HCT116 (cell line): ENCODE results near the gene INTS2. TPM values are rescaled to one million over a fixed set of nuclear protein-coding genes. Genes with fewer than 3 reads are reported as not detected.
A peak's percentile ranks its signal among the peaks of the same experiment; 100 is the strongest.

Experiments
- ATAC-seq: fragments of 200-7000 bp; cut with Tn5 transposase; 2 replicates; pipeline ENCODE4 v1.9.1; 2020; ENCODE audit warnings: mild to moderate bottlenecking, moderate library complexity
- BruUV-seq: library from RNA; stranded (reverse); fragments of 400-500 nt; replicated peaks from 2 replicates; lab custom pipeline; 2021; lab: Mats Ljungman, UMichigan
- CTCF ChIA-PET: fragments of 300-600 bp; sonication (Branson Sonifier 250); formaldehyde crosslinking; loops from one replicate; lab custom pipeline; 2021; ENCODE audit warnings: antibody characterized with exemption; lab: Charles Lee
- POLR2A ChIA-PET: fragments of 300-600, 350-600 bp; sonication (Branson Sonifier 250); formaldehyde crosslinking; loops from one replicate; lab custom pipeline; 2021; ENCODE audit warnings: antibody characterized with exemption; lab: Charles Lee
- RAD21 ChIA-PET, 2 experiments: fragments of 300-600 bp; sonication (Branson Sonifier 250); formaldehyde crosslinking; loops; one replicate each; lab custom pipeline; 2023; ENCODE audit warnings: low total read pairs in 2 of 2; ENCODE audit not compliant: uncharacterized antibody in 2 of 2, unreplicated experiment in 2 of 2, low non-redundant PET in 1 of 2; lab: Charles Lee
- DNase-seq: peaks from one replicate; pipeline ENCODE4 v3.0.0-alpha.2; 2010; ENCODE audit warnings: low read depth, low spot score
- H2AFZ ChIP-seq: fragments of 200-600 bp; shearing (Covaris generic), sonication (generic); 2 replicates; pipeline ENCODE4 v1.6.1; 2017; ENCODE audit warnings: low read depth, mixed run types, mixed read lengths, antibody characterized with exemption, low read length; ENCODE audit not compliant: poor library complexity, severe bottlenecking
- H3K27ac ChIP-seq: 2 replicates; pipeline ENCODE4 v1.5.1; 2012; ENCODE audit warnings: low read depth, low read length
- H3K27me3 ChIP-seq: fragments of 200-600 bp; sonication (generic); 2 replicates; pipeline ENCODE4 v1.6.1; 2016; ENCODE audit warnings: mixed run types, low read length, mixed read lengths; ENCODE audit not compliant: insufficient read depth
- H3K36me3 ChIP-seq, 2 experiments: fragments of 200-500 bp in 1 of 2; fragments of 200-600 bp in 1 of 2; sonication (Bioruptor generic) in 1 of 2; sonication (generic) in 1 of 2; 2 replicates each; pipeline versions ENCODE4 v1.5.1 to v1.6.1; 2014 to 2016; ENCODE audit warnings: low read length in 2 of 2, inconsistent platforms in 1 of 2, mixed read lengths in 1 of 2, mixed run types in 1 of 2; ENCODE audit not compliant: insufficient read depth in 2 of 2, control insufficient read depth in 1 of 2
- H3K4me1 ChIP-seq, 2 experiments: fragments of 200-600 bp in 1 of 2; sonication (generic) in 1 of 2; 2 replicates each; pipeline versions ENCODE4 v1.5.1 to v1.6.1; 2012 to 2017; ENCODE audit warnings: low read length in 2 of 2, inconsistent platforms in 1 of 2, mild to moderate bottlenecking in 1 of 2, mixed read lengths in 1 of 2, mixed run types in 1 of 2, moderate library complexity in 1 of 2; ENCODE audit not compliant: insufficient read depth in 2 of 2, control insufficient read depth in 1 of 2
- H3K4me2 ChIP-seq: fragments of 200-600 bp; sonication (generic); 2 replicates; pipeline ENCODE4 v1.6.1; 2017; ENCODE audit warnings: mixed run types, low read length, mixed read lengths
- H3K4me3 ChIP-seq, 2 experiments: fragments of 200-600 bp in 1 of 2; sonication (generic) in 1 of 2; replicated peaks in 1 of 2; 2 replicates each; pipeline ENCODE4 v1.5.1; 2011 to 2016; ENCODE audit warnings: low read length in 2 of 2, control low read depth in 1 of 2, low read depth in 1 of 2, mild to moderate bottlenecking in 1 of 2, mixed read lengths in 1 of 2, mixed run types in 1 of 2
- H3K79me2 ChIP-seq: fragments of 200-600 bp; sonication (generic); 2 replicates; pipeline ENCODE4 v1.6.1; 2017; ENCODE audit warnings: mild to moderate bottlenecking, mixed run types, low read length, moderate library complexity, mixed read lengths; ENCODE audit not compliant: insufficient read depth
- H3K9ac ChIP-seq: fragments of 200-600 bp; sonication (generic); 2 replicates; pipeline ENCODE4 v1.6.1; 2016; ENCODE audit warnings: low read length, mixed read lengths
- H3K9me2 ChIP-seq: fragments of 200-600 bp; sonication (generic), shearing (Covaris generic); 2 replicates; pipeline ENCODE4 v1.6.1; 2017; ENCODE audit warnings: mixed run types, mild to moderate bottlenecking, moderate library complexity; ENCODE audit not compliant: insufficient read depth
- H3K9me3 ChIP-seq, 2 experiments: fragments of 200-500 bp in 1 of 2; fragments of 200-600 bp in 1 of 2; sonication (Bioruptor generic) in 1 of 2; sonication (generic) in 1 of 2; 2 replicates each; pipeline ENCODE4 v1.6.1; 2014 to 2017; ENCODE audit warnings: low read length in 2 of 2, mixed read lengths in 2 of 2, inconsistent platforms in 1 of 2, low read depth in 1 of 2, mild to moderate bottlenecking in 1 of 2, mixed run types in 1 of 2, moderate library complexity in 1 of 2; ENCODE audit not compliant: control insufficient read depth in 1 of 2, insufficient read depth in 1 of 2
- H4K20me1 ChIP-seq: fragments of 200-600 bp; sonication (generic), shearing (Covaris generic); 2 replicates; pipeline ENCODE4 v1.6.1; 2017; ENCODE audit warnings: mixed run types, mild to moderate bottlenecking, moderate library complexity; ENCODE audit not compliant: insufficient read depth
- ATF3 ChIP-seq: IDR thresholded peaks from 2 replicates; pipeline ENCODE4 v1.6.1; 2012
- CBX3 ChIP-seq: IDR thresholded peaks from 2 replicates; pipeline ENCODE4 v1.6.1; 2012; ENCODE audit warnings: low read depth
- CEBPB ChIP-seq: IDR thresholded peaks from 2 replicates; pipeline ENCODE4 v1.6.1; 2012; ENCODE audit warnings: low read depth
- EGR1 ChIP-seq: IDR thresholded peaks from 2 replicates; pipeline ENCODE4 v1.6.1; 2012; ENCODE audit warnings: low read depth
- ELF1 ChIP-seq: IDR thresholded peaks from 2 replicates; pipeline ENCODE4 v1.6.1; 2012; ENCODE audit warnings: low read depth, borderline replicate concordance
- EZH2 ChIP-seq: fragments of 200-600 bp; sonication (generic); IDR thresholded peaks from 2 replicates; pipeline ENCODE4 v1.6.1; 2017; ENCODE audit warnings: antibody characterized with exemption, mixed run types
- JUND ChIP-seq: IDR thresholded peaks from 2 replicates; pipeline ENCODE4 v1.6.1; 2012
- POLR2A ChIP-seq: IDR thresholded peaks from 2 replicates; pipeline ENCODE4 v1.7.0; 2011; ENCODE audit warnings: borderline replicate concordance; ENCODE audit not compliant: insufficient read depth, insufficient read length; ENCODE audit errors: extremely low read depth
- RAD21 ChIP-seq: IDR thresholded peaks from 2 replicates; pipeline ENCODE4 v1.6.1; 2012; ENCODE audit warnings: low read depth, mild to moderate bottlenecking
- SP1 ChIP-seq: IDR thresholded peaks from 2 replicates; pipeline ENCODE4 v1.6.1; 2012; ENCODE audit warnings: low read depth
- SRF ChIP-seq: IDR thresholded peaks from 2 replicates; pipeline ENCODE4 v1.6.1; 2012; ENCODE audit warnings: low read depth
- YY1 ChIP-seq: IDR thresholded peaks from 2 replicates; pipeline ENCODE4 v1.6.1; 2011; ENCODE audit warnings: low read length, low read depth, moderate library complexity, mild to moderate bottlenecking; ENCODE audit not compliant: insufficient replicate concordance; ENCODE audit errors: extremely low read depth
- ZBTB33 ChIP-seq: IDR thresholded peaks from 2 replicates; pipeline ENCODE4 v1.6.1; 2011; ENCODE audit warnings: mild to moderate bottlenecking, low read length, moderate library complexity; ENCODE audit not compliant: insufficient replicate concordance; ENCODE audit errors: extremely low read depth
- ZFX ChIP-seq: fragments of 450-650 bp; IDR thresholded peaks from 2 replicates; pipeline ENCODE4 v1.6.1; 2017
- intact Hi-C: fragments of 100-400 bp; cut with micrococcal nuclease; formaldehyde crosslinking; loops from 2 replicates; pipeline ENCODE4 v1.10.0; 2022
- total RNA-seq: library from RNA; stranded (reverse); gene quantifications from one replicate; pipeline ENCODE4 v1.2.1, GENCODE V29; 2021; ENCODE audit not compliant: unreplicated experiment
- TF ChIP-seq, protein P1 (sequence below): IDR thresholded peaks from 2 replicates; pipeline ENCODE4 v1.6.1; 2012; ENCODE audit warnings: low read depth
- TF ChIP-seq, protein P2 (sequence below), 3 experiments: fragments of 200-600 bp in 1 of 3; sonication (generic) in 1 of 3; IDR thresholded peaks in 2 of 3; conservative IDR thresholded peaks in 1 of 3; 2 replicates each; pipeline ENCODE4 v1.5.1; 2012 to 2017; ENCODE audit warnings: low read depth in 2 of 3, low read length in 2 of 3, antibody characterized with exemption in 1 of 3, borderline replicate concordance in 1 of 3, control low read depth in 1 of 3, mild to moderate bottlenecking in 1 of 3, mixed read lengths in 1 of 3, mixed run types in 1 of 3, moderate library complexity in 1 of 3; ENCODE audit not compliant: insufficient read depth in 1 of 3

The INTS2 gene
- total RNA-seq, 1 experiment from 2014 or later, result 40.5 TPM

- TF ChIP-seq ZBTB33, result no peak
Measured at GRCh38 chr17:61863801-61864126, 64.0 kb downstream of the INTS2 start (continued).

DNA sequence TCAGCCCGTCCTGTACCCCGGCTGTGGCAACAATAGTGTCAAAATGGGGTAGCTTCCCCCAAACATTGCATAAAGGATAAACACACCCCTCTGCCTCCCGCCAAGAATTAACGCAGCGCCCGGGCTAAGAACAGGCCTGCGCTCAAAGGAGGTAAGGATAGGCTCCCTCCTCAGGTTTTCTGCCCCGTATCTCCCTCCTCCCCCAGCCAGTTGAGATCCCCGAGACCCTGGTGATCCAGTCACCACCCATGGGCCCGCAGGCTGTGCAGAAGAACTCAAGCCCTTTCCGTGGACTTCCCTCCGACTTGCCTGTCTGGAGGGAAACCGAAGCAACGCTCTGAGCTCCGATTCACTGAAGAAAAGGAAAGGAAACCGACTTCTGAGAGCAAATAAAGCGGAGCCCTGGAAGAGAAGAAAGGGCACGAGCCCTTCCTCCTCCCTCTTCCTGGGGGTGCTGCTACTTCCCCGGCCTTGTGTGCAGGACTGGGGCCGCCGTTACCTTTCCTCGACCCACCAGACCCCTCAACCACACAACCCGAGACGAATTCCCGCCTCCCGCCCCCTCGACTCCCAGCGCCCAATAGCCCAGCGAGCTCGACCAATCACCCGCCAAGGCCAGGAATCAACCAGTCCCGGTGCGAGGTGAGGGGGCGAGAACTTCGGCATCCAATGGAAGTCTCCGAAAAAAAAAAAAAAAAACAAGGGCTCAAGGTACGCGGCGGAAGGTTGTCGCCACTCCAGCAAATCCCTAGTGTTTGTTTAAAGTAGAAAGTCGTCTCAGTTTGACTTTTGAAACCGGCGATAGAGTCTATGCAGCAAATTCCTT lies 64.6 kb downstream of the INTS2 start, which contains the start of gene BRIP1:
TSS of gene BRIP1 (minus strand) at position 554 of the 826 bp plus-strand sequence. CDS start 1,989 bp downstream, outside the sequence.
- POLR2A ChIA-PET, result interaction anchor here (0.6 to 1.6 kb wide), 9 partner anchors 9 to 305 kb away, joined by 3 to 5 read pairs (median 3); no protein-coding TSS in a partner anchor
- intact Hi-C loops, result loop anchor here (1.0 to 2.0 kb wide), 2 partner anchors 204 to 246 kb away; no protein-coding TSS in a partner anchor
- no TSS peak for BruUV-seq
- TF ChIP-seq JUND (no peak), RAD21 (no peak), SP1 (peak; percentile 97), POLR2A (no peak), SRF (no peak), EGR1 (peak; percentile 88), YY1 (no peak), ZFX (peak; percentile 90), CEBPB (no peak), ELF1 (no peak), ATF3 (no peak), EZH2 (no peak), CBX3 (no peak)
- TF ChIP-seq, protein P1, sequence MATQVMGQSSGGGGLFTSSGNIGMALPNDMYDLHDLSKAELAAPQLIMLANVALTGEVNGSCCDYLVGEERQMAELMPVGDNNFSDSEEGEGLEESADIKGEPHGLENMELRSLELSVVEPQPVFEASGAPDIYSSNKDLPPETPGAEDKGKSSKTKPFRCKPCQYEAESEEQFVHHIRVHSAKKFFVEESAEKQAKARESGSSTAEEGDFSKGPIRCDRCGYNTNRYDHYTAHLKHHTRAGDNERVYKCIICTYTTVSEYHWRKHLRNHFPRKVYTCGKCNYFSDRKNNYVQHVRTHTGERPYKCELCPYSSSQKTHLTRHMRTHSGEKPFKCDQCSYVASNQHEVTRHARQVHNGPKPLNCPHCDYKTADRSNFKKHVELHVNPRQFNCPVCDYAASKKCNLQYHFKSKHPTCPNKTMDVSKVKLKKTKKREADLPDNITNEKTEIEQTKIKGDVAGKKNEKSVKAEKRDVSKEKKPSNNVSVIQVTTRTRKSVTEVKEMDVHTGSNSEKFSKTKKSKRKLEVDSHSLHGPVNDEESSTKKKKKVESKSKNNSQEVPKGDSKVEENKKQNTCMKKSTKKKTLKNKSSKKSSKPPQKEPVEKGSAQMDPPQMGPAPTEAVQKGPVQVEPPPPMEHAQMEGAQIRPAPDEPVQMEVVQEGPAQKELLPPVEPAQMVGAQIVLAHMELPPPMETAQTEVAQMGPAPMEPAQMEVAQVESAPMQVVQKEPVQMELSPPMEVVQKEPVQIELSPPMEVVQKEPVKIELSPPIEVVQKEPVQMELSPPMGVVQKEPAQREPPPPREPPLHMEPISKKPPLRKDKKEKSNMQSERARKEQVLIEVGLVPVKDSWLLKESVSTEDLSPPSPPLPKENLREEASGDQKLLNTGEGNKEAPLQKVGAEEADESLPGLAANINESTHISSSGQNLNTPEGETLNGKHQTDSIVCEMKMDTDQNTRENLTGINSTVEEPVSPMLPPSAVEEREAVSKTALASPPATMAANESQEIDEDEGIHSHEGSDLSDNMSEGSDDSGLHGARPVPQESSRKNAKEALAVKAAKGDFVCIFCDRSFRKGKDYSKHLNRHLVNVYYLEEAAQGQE, result no peak
- TF ChIP-seq, protein P2, sequence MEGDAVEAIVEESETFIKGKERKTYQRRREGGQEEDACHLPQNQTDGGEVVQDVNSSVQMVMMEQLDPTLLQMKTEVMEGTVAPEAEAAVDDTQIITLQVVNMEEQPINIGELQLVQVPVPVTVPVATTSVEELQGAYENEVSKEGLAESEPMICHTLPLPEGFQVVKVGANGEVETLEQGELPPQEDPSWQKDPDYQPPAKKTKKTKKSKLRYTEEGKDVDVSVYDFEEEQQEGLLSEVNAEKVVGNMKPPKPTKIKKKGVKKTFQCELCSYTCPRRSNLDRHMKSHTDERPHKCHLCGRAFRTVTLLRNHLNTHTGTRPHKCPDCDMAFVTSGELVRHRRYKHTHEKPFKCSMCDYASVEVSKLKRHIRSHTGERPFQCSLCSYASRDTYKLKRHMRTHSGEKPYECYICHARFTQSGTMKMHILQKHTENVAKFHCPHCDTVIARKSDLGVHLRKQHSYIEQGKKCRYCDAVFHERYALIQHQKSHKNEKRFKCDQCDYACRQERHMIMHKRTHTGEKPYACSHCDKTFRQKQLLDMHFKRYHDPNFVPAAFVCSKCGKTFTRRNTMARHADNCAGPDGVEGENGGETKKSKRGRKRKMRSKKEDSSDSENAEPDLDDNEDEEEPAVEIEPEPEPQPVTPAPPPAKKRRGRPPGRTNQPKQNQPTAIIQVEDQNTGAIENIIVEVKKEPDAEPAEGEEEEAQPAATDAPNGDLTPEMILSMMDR (IDR thresholded peaks at IDR 0.05 in 2 of 3, conservative IDR thresholded peaks at IDR 0.05 in 1 of 3; ENCODE audit: borderline replicate concordance in 1 of 3, insufficient read depth in 1 of 3, low read depth in 2 of 3, low read length in 2 of 3), result no peak

More for the DNA sequence above, 64.6 kb downstream of the INTS2 start, which contains the start of gene BRIP1:
- no peaks in the 10 kb centered on the region for H3K9me3 ChIP-seq
- ChIA-PET RAD21 (interaction anchor here (0.6 to 1.8 kb wide), 5 partner anchors 203 to 246 kb away, joined by 3 to 8 read pairs (median 3); no protein-coding TSS in a partner anchor), CTCF (interaction anchor here (0.7 to 3.0 kb wide), 4 partner anchors 17 to 246 kb away, joined by 3 to 11 read pairs (median 4); no protein-coding TSS in a partner anchor)
- peak within 1 kb of the TSS; percentile 82 to 83 for H3K4me3 ChIP-seq
- peak within 1 kb of the TSS; percentile 91 for H3K9ac ChIP-seq
- peak within 1 kb of the TSS; percentile 76 for H3K4me2 ChIP-seq
- no peaks in the 10 kb centered on the region for H3K27me3 ChIP-seq
- H3K27ac ChIP-seq, result peak within 1 kb of the TSS; percentile 59
- H3K4me1 ChIP-seq, result peaks cover 13 to 20% of the 10 kb centered on the region in 2 experiments; a peak in 3 of 4 replicates
- DNase-seq, result peak; percentile 93
- peaks cover 10% of the 10 kb centered on the region in 2 experiments; a peak in 3 of 4 replicates for H3K36me3 ChIP-seq
- H3K79me2 ChIP-seq, result peaks cover 23% of the 10 kb centered on the region
- peak within 1 kb of the TSS; percentile 81 for H2AFZ ChIP-seq
- no peaks in the 10 kb centered on the region for H3K9me2 ChIP-seq
- ATAC-seq, result peak; percentile 99
- no peaks in the 10 kb centered on the region for H4K20me1 ChIP-seq
